ENCODE measurements around the gene ABCA5. TPM values are rescaled to one million over a fixed set of nuclear protein-coding genes. Genes with fewer than 3 reads are reported as not detected.
"Not testable (repeated sequence)": the region's sequence is repeated elsewhere in the genome, so short reads cannot be mapped to it uniquely, and the experiment has no call there.

Gene ABCA5
- total RNA-seq, 1 experiment from 2014 or later, result 1.9 TPM

DNA sequence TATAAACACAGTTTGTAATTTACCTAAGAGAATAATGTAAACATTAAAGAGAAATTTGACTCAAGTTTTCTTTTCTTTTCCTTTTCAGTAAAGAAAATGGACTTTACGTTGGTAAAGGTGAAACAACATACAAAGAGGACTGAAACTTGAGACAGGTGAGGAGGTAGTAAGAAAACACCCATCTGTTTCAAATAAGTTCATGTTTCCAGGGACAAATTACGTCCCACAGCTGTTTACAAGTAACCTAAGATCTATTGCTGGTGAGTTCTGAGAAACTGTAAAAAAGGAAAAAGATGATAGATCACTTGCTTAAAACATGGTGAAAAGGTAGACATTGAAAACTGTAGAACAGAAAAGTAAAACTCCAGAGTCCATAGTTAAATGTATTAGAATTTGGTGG lies 4.8 kb upstream of the ABCA5 start:
- DNase-seq (ENCODE audit: low spot score), result no peak

DNA sequence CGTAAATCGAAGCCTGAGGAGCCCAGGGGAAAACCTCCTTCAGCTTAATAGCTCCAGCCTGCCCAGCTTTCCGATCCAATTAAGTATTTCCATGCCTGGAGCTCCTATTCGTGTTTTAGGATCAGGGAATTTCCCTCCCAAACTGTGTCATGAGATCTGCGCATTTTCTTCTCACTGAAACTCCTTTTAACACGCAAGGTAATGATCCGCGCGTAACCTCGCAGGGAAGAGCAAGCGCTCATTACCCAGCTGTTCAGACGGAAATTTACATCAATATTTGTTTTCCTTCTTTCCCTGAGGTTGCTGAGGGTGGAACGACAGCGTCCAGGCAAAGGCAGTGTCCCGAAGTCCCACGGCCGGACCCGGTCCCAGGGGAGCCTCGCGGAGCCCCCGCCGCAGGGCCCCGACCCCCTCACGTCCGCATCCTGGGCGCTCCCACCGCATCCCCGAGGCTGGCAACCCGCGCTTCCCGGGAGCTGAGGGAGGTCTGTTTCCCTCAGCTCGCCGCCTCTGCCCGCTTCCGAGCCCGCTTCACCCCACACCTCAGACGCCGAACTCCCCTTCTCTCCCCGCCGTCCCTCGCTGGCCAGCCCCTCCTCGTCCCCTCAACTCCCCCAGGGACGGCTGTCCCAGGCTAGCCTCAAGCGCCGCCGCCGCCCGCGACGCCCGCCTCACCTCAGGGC lies 415 bp downstream of the ABCA5 start:
- DNase-seq (ENCODE audit: low spot score), result peak; percentile 26

DNA sequence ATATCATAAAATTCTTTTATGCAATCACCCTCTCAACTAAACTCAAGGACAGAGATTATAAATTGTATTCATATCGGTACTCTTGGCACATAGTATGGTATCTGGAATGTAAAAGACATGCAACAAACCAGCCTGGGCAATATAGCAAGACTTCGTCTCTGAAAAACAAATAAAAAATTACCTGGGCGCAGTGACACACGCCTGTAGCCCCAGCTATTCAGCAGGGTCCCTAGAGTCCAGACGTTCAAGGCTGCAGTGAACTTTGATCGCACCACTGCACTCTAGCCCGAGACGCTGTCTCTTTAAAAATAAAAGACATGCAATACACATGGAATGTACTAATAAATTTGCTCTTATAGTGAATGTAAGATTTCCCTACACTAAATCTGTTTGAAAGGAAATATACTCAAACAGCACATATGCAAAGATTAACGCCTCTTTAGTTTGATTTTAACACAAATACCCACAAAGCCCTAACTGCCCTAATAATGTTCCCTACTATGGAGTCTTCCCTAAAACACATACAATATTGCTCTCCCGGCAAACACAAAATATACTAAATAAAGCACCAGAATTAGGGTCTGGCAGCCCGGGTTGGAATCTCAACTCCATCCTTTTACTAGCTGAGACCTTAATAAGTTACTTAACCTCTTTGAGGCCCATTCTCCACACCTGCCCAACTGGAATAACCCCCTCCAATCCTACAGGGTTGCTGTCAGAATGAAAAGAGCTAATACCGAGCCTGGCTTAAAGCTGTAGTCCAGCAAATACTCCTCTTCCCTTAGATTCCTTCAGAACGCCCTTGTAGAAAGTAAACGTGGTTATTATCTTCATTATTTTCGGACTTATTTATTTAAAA lies 1.2 kb downstream of the ABCA5 start:
- DNase-seq (ENCODE audit: low spot score), result peak; percentile 15

DNA sequence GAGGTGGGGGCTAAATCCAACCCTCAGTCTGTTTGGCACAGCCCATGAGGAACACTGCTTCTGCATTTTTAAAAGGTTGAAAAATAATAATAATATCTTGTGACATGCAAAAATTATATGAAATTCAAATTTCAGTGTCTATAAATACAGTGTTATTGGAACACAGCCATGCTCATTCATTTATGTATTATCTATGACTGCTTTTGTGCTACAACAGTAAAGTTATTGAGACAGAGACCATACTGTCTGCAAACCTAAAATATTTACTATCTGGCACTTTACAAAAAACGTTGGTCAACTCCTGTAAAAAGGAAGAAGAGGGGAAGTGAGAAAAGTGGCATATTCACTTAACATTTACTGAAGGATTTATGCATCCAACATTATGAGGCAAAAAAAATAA lies 3.1 kb downstream of the ABCA5 start:
- no peak for DNase-seq (ENCODE audit: low spot score)

DNA sequence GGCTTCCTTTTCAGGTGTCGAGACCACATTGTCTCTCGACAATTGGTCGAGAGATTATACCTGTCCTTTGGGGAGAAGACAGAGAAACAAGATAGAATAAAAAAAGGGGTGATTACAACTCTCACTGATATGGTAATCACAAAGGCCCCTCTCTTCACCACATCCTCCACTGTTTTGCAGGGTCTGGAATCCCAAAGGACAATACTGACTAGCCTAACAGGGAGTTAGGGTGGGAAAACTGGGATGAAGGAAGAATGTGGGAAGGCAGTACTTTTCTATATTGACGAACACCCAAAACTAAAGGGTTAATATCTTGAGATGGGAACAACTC lies 6.1 kb downstream of the ABCA5 start:
- no peak for DNase-seq (ENCODE audit: low spot score)

DNA sequence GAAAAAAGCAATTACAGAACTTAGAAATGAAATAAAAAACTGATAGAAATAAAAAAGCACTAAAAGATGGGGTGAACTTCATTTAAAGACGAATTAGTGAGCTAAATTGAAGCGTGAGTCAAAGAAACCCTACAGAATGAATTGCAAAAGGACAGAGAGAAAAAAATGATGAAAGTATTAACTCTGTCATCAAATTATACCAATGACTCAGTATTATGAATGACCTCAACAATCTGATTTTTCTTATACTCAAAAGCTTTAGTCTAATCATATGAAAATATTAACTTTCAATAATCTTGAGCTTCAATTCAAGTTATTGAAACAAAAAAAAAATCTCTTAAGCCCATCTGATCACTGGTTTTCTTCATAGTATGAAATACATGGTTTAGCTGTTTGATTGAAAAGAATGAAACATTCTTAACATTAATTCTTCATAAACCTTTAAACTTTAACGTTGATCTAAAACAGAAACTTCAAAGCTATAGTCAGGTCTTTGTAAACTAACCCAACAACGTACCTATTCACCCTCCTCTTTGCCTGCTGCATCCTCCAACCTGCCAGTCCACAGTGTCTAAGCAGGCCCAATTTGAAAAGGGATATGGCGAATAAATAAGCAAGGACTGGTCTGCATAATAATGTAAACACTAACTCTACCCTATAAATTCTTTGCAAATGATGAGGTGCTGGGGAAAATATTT lies 6.6 kb downstream of the ABCA5 start:
- no peak for DNase-seq (ENCODE audit: low spot score)

DNA sequence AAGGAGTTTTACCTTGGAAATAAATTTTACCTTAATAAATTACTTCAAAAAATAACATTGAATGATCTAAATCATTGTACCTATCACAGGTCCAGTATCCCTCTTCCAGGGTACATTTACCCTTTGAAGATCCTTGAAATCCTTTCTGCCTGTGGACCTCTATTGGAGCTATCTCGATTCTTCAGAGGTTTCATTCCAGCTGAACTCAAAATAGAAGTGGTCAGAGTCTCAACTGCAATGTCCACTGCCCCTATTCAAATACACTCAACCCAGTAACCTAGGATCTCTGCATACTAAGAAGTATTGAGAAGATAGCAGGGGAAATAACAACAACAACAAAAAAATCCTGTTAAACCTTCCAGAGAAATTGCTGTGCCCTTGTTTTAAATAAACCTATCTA lies 9.3 kb downstream of the ABCA5 start:
- no peak for DNase-seq (ENCODE audit: low spot score)

DNA sequence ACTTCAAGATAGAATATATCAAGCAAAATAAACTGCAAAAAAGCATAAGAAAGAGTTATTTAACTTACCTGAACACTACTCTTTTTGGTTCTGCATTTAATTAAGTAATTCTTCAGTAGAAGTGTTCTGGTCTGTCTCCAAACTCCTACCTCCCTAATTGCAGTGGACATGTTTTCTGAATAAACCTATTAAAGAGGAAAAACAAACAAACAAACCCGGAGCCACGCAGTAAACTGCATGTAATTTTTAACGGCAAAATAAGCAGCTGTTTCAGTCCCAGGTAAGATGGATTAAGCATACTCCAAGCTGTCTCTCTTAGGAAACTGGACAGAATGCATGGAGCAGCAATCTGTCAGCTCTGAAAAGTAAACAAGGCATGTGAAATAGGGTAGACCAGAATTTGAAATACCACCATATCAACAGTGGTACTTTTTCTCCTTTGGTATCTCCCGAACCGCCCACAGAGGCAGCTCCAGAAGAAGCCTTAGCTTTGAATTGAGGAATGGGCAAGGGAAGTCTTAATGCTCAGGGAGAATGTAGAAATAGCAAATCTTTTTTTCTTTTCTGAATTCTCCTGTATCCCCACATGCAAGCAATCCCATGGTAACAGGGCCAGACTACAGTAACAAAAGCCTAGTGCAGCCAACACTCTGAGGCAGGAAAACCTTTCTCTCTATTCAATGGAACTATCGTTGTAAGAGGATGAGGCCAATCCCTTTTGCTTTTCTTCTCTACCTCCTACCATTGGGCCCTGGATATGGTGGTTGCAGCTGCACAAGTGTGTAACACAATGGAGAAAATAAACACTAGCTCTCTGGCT lies 12.5 kb downstream of the ABCA5 start:
- no peak for DNase-seq (ENCODE audit: low spot score)

DNA sequence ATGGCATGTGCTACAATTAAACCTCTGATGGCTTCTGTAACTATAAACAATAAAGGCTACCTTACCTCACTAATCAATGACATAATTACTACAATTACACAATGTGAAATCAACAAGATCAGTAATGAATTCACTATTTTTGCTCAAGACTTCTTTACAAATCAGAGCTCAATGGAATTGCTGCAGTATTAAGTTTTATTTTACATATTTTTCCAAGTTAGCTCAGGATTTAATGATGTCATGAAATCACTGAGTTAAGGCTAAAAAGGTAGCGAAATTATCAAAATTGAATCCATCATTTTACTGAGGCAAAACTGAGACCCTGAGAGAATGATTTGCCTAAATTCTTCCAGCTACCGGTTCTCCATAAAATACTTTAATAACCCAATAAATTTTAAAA lies 21.8 kb downstream of the ABCA5 start:
- DNase-seq (ENCODE audit: low spot score), result no peak

DNA sequence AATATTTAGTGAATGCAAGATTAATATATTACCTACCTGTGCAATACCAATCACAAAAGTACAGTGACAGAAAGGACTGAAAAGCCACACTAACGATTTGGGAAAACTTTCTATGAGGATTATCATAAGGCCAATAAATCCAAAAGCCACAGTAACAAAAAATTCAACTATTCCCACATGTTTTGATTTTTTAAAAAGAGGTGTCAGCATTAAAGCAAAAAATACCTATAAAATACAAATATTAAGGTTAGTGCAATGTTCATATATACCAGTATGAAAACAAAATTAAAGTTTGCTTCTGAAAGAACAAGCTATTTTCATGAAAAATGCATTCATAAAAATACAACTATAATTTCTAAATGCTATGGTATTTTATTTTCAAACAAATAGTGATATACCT lies 24.3 kb downstream of the ABCA5 start:
- DNase-seq (ENCODE audit: low spot score), result no peak

DNA sequence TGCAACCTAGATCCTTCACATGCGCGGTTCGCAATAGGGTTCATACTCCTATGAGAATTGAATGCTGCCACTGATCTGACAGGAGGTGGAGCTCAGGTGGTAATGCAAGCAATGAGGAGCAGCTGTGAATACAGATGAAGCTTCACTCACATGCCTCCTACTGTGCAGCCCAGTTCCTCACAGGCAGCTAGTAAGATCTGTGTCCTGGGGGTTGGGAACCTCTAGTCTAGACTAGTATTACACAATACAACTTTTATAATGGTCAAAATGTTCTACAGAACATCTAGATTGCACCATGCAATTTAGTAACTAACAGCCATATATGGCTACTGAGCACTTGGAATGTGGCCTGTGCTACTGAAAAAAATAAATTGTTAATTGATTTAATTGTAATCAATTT lies 26.7 kb downstream of the ABCA5 start:
- DNase-seq (ENCODE audit: low spot score), result no peak

DNA sequence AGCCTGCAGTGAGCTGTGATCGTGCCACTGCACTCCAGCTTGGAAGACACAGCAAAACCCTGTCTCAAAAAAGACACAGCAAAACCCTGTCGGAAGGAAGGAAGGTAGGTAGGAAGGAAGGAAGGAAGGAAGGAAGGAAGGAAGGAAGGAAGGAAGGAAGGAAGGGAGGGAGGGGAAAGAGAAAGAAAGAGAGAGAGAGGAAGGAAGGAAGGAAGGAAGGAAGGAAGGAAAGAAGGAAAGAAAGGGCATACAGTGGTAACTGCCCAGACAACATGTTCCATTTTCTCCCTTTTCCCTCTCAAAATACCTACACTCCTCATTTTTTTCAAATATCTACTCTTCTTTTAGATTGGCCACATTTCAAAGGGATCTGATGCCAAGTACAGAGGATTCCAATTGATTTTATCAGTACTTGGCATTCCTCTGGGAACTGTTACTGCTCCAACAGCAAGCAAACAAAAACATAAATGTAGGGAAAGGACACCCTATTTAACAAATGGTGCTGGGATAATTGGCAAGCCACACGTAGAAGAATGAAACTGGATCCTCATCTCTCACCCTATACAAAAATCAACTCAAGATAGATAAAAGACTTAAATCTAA lies 28.7 kb downstream of the ABCA5 start:
- DNase-seq (ENCODE audit: low spot score), result not testable (repeated sequence)

DNA sequence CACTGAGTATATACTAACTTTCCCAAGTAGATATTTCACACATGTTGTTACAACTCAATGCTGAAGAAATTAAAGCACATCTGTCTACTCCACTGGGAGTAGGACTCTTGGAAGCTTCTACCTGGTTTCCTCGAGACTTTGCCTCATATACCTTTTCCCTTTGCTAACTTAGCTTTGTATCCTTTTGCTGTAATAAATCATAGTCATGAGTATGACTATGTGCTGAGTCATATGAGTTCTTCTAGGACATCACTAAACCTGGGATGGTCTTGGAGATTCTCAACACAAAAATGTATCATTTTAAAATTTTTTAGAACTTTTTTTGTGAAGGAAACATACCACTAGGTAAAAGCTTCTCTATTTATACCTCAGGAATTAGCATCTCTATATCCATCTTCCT lies 39.8 kb downstream of the ABCA5 start:
- DNase-seq (ENCODE audit: low spot score), result no peak

DNA sequence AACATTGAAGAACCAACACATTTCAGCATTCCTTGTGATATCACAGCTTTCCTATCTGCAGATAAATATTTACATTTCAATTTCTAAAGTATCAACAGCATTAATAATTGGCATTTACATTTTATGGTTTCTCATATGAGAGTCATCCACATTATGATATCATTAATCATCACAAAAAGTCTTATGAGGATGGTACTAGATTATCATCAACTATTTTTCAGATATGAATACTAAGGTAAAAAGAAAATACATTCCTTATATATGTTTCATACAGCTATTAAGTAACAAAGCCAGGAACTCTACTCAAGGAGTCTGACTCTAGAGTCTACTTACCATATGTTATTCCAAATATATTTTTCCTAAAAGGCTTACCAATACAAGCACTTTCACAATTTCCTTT lies 40.7 kb downstream of the ABCA5 start:
- no peak for DNase-seq (ENCODE audit: low spot score)

DNA sequence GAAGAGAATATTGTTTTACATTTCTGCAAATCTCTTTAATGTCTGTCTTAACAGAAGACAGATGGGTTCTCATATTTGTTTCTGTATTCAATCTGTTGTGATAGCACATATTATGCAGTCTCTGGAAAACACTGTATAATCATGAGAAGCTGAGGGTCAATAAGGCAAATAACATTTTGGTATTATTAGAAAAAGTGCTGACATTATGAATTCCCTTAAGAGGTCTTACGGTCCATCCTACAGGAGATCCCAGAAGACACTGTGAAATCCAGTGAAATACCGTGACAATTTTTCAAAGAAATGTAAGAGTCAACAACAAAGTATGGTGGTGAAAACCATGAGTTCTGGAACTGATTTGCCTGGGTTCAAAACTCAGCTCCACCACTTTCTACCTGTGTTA lies 42.3 kb downstream of the ABCA5 start:
- DNase-seq (ENCODE audit: low spot score), result no peak

DNA sequence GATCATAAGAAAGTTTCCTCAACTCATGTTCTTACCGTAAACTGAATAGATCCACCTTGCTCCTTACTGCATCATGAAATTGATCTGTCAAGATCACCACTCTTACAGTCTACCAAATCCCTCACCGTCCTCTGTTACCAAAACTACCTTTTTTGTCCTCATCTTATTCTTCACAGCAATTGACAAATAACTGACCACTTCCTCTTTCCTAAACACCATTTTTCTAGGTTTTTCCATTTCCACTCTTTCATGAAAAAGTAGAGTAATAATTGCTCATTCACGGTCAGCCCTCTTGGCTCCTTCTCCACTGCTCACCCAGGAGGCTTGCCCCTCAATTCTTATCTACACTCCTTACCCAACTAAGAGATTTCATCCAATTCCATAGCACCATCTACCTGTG lies 44.9 kb downstream of the ABCA5 start:
- no peak for DNase-seq (ENCODE audit: low spot score)

DNA sequence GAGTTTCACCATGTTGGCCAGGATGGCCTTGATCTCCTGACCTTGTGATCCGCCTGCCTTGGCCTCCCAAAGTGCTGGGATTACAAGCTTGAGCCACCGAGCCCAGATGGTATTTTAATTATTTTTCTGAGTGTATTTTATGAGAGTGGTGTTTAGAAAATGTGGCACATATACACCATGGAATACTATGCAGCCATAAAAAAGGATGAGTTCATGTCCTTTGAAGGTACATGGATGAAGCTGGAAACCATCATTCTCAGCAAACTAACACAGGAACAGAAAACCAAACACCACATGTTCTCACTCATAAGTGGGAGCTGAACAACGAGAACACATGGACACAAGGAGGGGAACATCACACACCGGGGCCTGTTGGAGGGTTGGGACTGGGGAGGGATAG lies 50.7 kb downstream of the ABCA5 start:
- not testable (repeated sequence) for DNase-seq (ENCODE audit: low spot score)

DNA sequence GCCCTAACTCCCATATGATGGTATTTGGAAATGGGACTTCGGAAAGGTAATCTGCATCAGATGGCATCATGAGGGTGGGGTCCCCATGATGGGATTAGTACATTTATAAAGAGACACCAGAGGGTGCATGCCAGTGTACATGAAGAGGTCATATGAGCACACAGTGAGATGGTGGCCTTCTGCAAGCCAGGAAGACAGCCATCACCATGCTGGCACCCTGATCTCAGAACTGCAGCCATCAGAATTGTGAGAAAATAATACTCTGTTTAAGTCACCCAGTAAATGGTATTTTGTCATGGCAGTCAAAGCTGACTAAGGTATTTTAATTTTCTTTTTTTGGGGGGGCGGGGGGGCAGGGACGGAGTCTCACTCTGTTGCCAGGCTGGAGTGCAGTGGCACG lies 51.2 kb downstream of the ABCA5 start:
- no peak for DNase-seq (ENCODE audit: low spot score)

DNA sequence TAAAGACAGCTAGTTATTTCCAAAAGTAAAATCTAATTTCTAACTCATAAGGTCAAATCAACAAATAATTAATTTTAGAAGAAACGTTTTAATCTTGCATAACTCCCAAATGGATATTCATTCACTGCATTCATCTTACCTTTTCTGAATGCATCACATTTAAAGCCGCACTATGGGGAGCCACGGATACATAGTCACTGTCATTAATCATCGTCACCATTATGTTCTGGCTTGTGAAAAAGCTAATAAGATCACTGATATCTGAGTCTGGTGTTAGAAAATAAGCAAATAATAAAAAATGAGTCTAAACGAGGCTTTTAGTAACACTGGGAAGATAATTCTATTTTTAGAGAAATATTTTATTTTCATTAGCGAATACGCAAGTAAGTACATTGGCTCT lies 55.9 kb downstream of the ABCA5 start:
- no peak for DNase-seq (ENCODE audit: low spot score)

DNA sequence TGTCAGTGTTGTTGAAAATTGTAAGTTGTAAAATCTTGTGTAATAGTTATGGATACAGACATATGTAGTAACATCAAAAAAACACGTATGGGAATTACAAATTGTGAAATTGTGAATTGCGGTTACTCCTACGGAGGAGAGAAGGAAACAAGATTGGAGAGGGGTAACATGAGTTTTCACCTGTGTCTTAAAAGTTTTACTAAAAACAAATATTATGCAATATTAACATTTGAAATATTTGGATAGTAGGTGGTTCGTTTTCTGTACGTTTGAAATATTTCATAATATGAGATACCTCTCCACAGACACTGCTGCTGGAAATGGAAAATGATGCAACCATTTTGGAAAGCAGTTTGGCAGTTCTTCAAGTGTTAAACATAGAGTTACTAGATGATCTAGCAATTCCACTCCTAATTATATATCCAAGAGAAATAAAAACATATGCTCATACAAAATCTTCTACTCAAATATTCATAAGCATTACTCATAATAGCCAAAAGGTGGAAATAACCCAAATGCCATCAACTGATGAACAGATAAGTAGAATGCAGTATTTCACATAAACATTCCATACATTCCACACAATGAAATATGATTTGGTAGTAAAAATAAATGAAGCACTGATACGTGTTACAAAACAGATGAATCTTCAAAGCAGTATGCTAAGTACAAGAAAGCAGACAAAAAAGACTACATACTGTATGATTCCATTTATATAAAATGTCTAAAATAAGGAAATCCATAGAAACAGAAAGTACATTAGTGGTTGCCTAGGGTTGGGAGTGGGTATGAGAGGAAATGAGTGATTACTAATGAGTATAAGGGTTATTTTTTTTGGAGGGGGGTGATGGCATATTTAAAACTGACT lies 57.6 kb downstream of the ABCA5 start:
- DNase-seq (ENCODE audit: low spot score), result no peak

All from HT-29 (cell line).